Right atrium auricular region (tissue), 2 donors: ENCODE measurements around the gene RAB11FIP5. TPM values are rescaled to one million over a fixed set of nuclear protein-coding genes. Genes with fewer than 3 reads are reported as not detected.

ENCODE experiments used
- DNase-seq: peaks from one replicate; pipeline ENCODE4 v3.0.0-alpha.2; 2019; ENCODE audit warnings: low spot score
- H3K27ac ChIP-seq, 2 donors: fragments of 200-600 bp; sonication (generic); 1 replicate in 1 of 2; 2 replicates in 1 of 2; pipeline ENCODE4 v1.5.1; 2016 to 2019
- H3K27me3 ChIP-seq, 2 donors: fragments of 200-600 bp; sonication (generic); one replicate each; pipeline versions ENCODE4 v1.5.1 to v1.6.0; 2017 to 2019
- H3K36me3 ChIP-seq: fragments of 200-600 bp; sonication (generic); one replicate; pipeline ENCODE4 v1.5.1; 2016
- H3K4me1 ChIP-seq, 2 donors: fragments of 200-600 bp; sonication (generic); one replicate each; pipeline versions ENCODE4 v1.5.1 to v1.6.0; 2017 to 2019
- H3K4me3 ChIP-seq, 2 donors: fragments of 200-600 bp; sonication (generic); 1 replicate in 1 of 2; 2 replicates in 1 of 2; pipeline ENCODE4 v1.5.1; 2017 to 2019; ENCODE audit warnings: mild to moderate bottlenecking in 1 of 2, moderate library complexity in 1 of 2
- H3K9me3 ChIP-seq, 2 donors: fragments of 200-600 bp; sonication (generic); one replicate each; pipeline ENCODE4 v1.5.1; 2019
- total RNA-seq, 2 donors: library from RNA; depleted of rRNA; stranded (reverse); fragments of >200 nt; gene quantifications; one replicate each; pipeline ENCODE4 v1.1.0, GENCODE V29; 2016
- TF ChIP-seq, protein P1 (sequence below), 2 donors: fragments of 200-600 bp; sonication (generic); IDR thresholded peaks; one replicate each; pipeline ENCODE4 v1.5.1; 2019; ENCODE audit warnings: antibody characterized with exemption in 2 of 2

Gene RAB11FIP5
- total RNA-seq, 2 donors from 2014 or later: 28.6 to 34.1 TPM

DNA sequence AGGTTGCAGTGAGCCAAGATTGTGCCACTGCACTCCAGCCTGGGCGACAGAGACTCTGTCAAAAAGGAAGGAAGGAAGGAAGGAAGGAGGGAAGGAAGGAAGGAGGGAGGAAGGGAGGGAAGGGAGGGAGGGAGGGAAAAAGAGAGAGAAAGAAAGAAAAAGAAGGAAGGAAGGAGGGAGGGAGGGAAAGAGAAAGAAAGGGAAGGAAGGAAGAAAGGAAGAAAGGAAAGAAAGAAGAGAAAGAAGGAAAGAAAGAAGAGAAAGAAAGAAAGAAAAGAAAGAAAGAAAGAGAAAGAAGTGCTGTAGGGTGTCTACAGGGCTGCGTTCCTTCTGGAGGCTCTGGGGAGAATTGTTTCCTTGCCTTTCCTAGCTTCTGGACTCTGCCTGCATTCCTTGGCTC lies 22.5 kb upstream of the RAB11FIP5 start:
- TF ChIP-seq, protein P1, sequence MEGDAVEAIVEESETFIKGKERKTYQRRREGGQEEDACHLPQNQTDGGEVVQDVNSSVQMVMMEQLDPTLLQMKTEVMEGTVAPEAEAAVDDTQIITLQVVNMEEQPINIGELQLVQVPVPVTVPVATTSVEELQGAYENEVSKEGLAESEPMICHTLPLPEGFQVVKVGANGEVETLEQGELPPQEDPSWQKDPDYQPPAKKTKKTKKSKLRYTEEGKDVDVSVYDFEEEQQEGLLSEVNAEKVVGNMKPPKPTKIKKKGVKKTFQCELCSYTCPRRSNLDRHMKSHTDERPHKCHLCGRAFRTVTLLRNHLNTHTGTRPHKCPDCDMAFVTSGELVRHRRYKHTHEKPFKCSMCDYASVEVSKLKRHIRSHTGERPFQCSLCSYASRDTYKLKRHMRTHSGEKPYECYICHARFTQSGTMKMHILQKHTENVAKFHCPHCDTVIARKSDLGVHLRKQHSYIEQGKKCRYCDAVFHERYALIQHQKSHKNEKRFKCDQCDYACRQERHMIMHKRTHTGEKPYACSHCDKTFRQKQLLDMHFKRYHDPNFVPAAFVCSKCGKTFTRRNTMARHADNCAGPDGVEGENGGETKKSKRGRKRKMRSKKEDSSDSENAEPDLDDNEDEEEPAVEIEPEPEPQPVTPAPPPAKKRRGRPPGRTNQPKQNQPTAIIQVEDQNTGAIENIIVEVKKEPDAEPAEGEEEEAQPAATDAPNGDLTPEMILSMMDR (IDR thresholded peaks at IDR 0.05): no peak
- H3K4me3 ChIP-seq: no peak overlapping the region
- no peak for DNase-seq
- no peak overlapping the region for H3K27ac ChIP-seq
- no peaks in the 10 kb centered on the region for H3K36me3 ChIP-seq
- H3K9me3 ChIP-seq: no peaks in the 10 kb centered on the region
- no peaks in the 10 kb centered on the region for H3K27me3 ChIP-seq
- H3K4me1 ChIP-seq: no peaks in the 10 kb centered on the region

DNA sequence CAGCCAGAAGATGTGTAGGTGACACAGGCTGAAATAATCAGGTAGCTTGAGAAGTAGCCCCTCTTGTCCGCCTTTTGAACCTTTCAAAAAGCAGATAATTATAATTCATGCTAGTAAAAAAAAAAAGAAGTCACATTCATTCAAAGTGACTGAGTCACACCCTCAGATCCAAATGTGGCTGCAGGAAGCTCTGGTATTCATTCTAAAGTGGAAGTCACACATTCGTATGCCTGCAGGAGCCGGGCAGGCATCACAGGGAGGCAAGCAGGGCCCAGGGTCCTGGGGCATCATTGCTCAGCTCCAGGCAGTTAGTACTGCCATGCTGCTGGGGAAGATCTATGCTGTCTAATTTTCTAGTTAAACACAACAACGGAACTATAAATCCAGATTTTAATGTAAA lies 21.7 kb upstream of the RAB11FIP5 start:
- Histone ChIP-seq H3K36me3 (no peaks in the 10 kb centered on the region), H3K9me3 (no peaks in the 10 kb centered on the region), H3K27me3 (no peaks in the 10 kb centered on the region), H3K4me1 (no peaks in the 10 kb centered on the region), H3K4me3 (no peak overlapping the region), H3K27ac (no peak overlapping the region)
- no peak for DNase-seq
- TF ChIP-seq, protein P1 (IDR thresholded peaks at IDR 0.05): no peak

DNA sequence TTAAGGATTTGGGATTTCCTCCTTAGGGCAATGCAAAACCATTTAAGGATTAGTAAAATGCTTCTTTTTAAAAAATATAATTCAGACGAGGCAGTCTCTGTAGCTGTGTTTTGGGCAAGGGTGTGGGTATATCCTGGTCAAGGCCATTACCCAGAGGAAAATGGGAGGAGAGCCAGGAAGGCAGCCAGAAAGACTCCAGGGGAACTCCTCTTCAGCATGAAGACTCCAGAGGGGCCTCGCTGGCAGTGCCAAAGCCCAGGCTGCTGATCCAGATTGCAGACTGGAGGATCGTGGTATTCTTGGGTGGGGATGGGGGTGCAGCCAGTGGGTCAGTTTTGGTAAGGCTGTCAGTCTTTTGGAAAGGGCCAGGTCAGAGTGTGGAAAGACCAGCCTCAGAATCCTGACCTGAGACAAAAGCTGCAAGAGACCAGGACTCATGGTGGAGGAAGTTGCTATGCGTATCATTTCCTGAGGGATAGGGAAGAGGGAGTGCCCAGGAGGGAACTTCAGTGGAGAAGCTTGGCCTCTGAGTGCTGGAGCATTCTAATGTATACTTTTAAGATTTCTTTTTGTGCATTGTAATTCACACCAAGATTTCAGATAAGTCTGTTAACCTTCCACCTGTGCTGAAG lies 20.9 kb upstream of the RAB11FIP5 start:
- Histone ChIP-seq H3K4me3 (no peak overlapping the region), H3K27ac (no peak overlapping the region), H3K4me1 (no peaks in the 10 kb centered on the region), H3K9me3 (no peaks in the 10 kb centered on the region), H3K27me3 (no peaks in the 10 kb centered on the region), H3K36me3 (no peaks in the 10 kb centered on the region)
- TF ChIP-seq, protein P1 (IDR thresholded peaks at IDR 0.05): no peak
- no peak for DNase-seq

DNA sequence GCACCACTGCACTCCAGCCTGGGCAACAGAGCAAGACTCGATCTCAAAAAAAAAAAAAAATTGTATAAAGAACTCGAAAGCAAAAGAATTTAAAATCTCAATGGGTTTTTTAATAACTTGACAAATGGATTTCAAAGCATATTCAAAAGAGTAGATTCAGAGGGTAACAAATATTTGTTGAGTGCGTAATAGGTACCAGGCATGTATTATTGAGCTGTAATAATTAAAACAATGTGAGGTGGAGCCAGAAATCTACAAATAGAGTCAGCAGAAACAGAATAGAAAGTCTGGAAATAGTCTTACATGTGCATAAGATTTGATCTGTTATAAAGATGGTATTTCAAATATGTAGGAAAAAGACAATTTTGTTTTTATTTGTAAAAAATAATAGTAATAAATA lies 19.1 kb upstream of the RAB11FIP5 start:
- TF ChIP-seq, protein P1 (IDR thresholded peaks at IDR 0.05): no peak
- Histone ChIP-seq H3K36me3 (no peaks in the 10 kb centered on the region), H3K27me3 (no peaks in the 10 kb centered on the region), H3K27ac (no peak overlapping the region), H3K9me3 (no peaks in the 10 kb centered on the region), H3K4me3 (no peak overlapping the region), H3K4me1 (no peaks in the 10 kb centered on the region)
- no peak for DNase-seq

DNA sequence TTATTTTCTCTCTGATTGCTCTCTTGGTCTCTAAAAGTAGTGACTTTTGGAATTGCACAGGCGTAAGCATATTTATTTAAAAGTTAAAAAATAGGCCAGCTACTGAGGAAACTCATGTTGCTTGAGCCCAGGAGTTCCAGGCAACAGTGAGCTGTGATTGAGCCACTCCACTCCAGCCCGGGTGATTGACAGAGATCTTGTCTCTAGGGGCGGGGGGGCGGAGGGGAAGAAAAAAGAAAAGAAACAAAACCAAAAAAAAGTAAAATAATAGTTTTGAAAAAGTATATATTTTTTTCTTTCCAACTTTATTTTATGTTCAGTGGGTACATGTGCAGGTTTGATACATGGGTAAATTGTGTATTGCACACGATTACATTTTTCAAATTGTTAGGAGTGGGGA lies 18.0 kb upstream of the RAB11FIP5 start:
- no peak for DNase-seq
- TF ChIP-seq, protein P1 (IDR thresholded peaks at IDR 0.05): no peak
- no peak overlapping the region for H3K4me3 ChIP-seq
- H3K27ac ChIP-seq: no peak overlapping the region
- H3K9me3 ChIP-seq: no peaks in the 10 kb centered on the region
- H3K36me3 ChIP-seq: no peaks in the 10 kb centered on the region
- no peaks in the 10 kb centered on the region for H3K27me3 ChIP-seq
- no peaks in the 10 kb centered on the region for H3K4me1 ChIP-seq
